Ishikawa (cell line): ENCODE data around the gene CNGA3.

Experiments
- CEBPB ChIP-seq: IDR thresholded peaks from 2 replicates; pipeline ENCODE4 v1.6.1; 2012
- CREB1 ChIP-seq: IDR thresholded peaks from 2 replicates; pipeline ENCODE4 v1.6.1; 2012; ENCODE audit warnings: low read depth
- EGR1 ChIP-seq: IDR thresholded peaks from 2 replicates; pipeline ENCODE4 v1.6.1; 2012
- EP300 ChIP-seq: IDR thresholded peaks from 2 replicates; pipeline ENCODE4 v1.6.1; 2012; ENCODE audit warnings: borderline replicate concordance
- FOXM1 ChIP-seq: IDR thresholded peaks from 2 replicates; pipeline ENCODE4 v1.6.1; 2012; ENCODE audit warnings: low read depth, borderline replicate concordance
- MAX ChIP-seq: IDR thresholded peaks from 2 replicates; pipeline ENCODE4 v1.6.1; 2012
- NFIC ChIP-seq: IDR thresholded peaks from 2 replicates; pipeline ENCODE4 v1.6.1; 2012
- RAD21 ChIP-seq: IDR thresholded peaks from 2 replicates; pipeline ENCODE4 v1.6.1; 2012; ENCODE audit warnings: low read depth
- REST ChIP-seq: IDR thresholded peaks from 2 replicates; pipeline ENCODE4 v1.6.1; 2012; ENCODE audit warnings: low read depth, mild to moderate bottlenecking
- TAF1 ChIP-seq: IDR thresholded peaks from 2 replicates; pipeline ENCODE4 v1.6.1; 2012; ENCODE audit warnings: low read depth, mild to moderate bottlenecking
- TCF12 ChIP-seq: IDR thresholded peaks from 2 replicates; pipeline ENCODE4 v1.6.1; 2012; ENCODE audit warnings: low read depth
- TEAD4 ChIP-seq: IDR thresholded peaks from 2 replicates; pipeline ENCODE4 v1.6.1; 2012
- USF1 ChIP-seq: IDR thresholded peaks from 2 replicates; pipeline ENCODE4 v1.6.1; 2012
- YY1 ChIP-seq: IDR thresholded peaks from 2 replicates; pipeline ENCODE4 v1.6.1; 2012; ENCODE audit warnings: low read depth
- ZBTB7A ChIP-seq: IDR thresholded peaks from 2 replicates; pipeline ENCODE4 v1.6.1; 2012; ENCODE audit warnings: low read depth

CNGA3 gene

GRCh38 chr2:98378901-98379300 is 32.6 kb downstream of the CNGA3 start:
- TF ChIP-seq EP300 (no peak), CEBPB (no peak), YY1 (no peak), RAD21 (no peak), TAF1 (no peak)

- TF ChIP-seq FOXM1 (no peak), TEAD4 (no peak), ZBTB7A (no peak), USF1 (no peak), REST (no peak), TCF12 (no peak), TAF1 (no peak)
Observed at GRCh38 chr2:98379311-98380202, 33.3 kb downstream of the CNGA3 start.

- no peak for TF ChIP-seq CEBPB
- TF ChIP-seq TAF1 = no peak
- TF ChIP-seq TCF12 = no peak
- no peak for TF ChIP-seq TEAD4
- TF ChIP-seq EGR1 = no peak
- TF ChIP-seq NFIC = no peak
- no peak for TF ChIP-seq FOXM1
- TF ChIP-seq RAD21 = no peak
- TF ChIP-seq EP300 = no peak
Observed at GRCh38 chr2:98380203-98380535, 33.9 kb downstream of the CNGA3 start.

- TF ChIP-seq CREB1 = no peak
- TF ChIP-seq REST = no peak
- no peak for TF ChIP-seq RAD21
- TF ChIP-seq CEBPB = no peak
- TF ChIP-seq TEAD4 = no peak
- TF ChIP-seq NFIC = no peak
- no peak for TF ChIP-seq TAF1
- no peak for TF ChIP-seq YY1
- TF ChIP-seq USF1 = no peak
- TF ChIP-seq FOXM1 = no peak
- TF ChIP-seq ZBTB7A = no peak
- TF ChIP-seq MAX = no peak
Observed at GRCh38 chr2:98381494-98381893, 35.2 kb downstream of the CNGA3 start.

- no peak for TF ChIP-seq NFIC
- no peak for TF ChIP-seq USF1
- no peak for TF ChIP-seq YY1
- no peak for TF ChIP-seq FOXM1
- TF ChIP-seq ZBTB7A = no peak
- no peak for TF ChIP-seq REST
- no peak for TF ChIP-seq TEAD4
- no peak for TF ChIP-seq TCF12
- TF ChIP-seq MAX = no peak
- no peak for TF ChIP-seq CREB1
- no peak for TF ChIP-seq TAF1
- TF ChIP-seq EP300 = no peak
- no peak for TF ChIP-seq EGR1
- TF ChIP-seq RAD21 = no peak
- no peak for TF ChIP-seq CEBPB
Observed at GRCh38 chr2:98382086-98382485, 35.8 kb downstream of the CNGA3 start.
